ENCODE data around the gene MTRFR.

GRCh38 chr12:123305136-123305535, 71.9 kb downstream of the MTRFR start:
- no peak for TF ChIP-seq CTCF (IDR thresholded peaks at IDR 0.05)
- no peak for TF ChIP-seq POLR2A (IDR thresholded peaks at IDR 0.05)

All from thyroid gland (tissue), 4 donors.